Lower leg skin (tissue), 3 donors: ENCODE data around the gene KIT.

Experiments used
- CTCF ChIP-seq, 3 donors: fragments of 450-650 bp; IDR thresholded peaks; one replicate each; pipeline ENCODE4 v1.5.1; 2016; ENCODE audit warnings: antibody characterized with exemption in 3 of 3, mild to moderate bottlenecking in 3 of 3, moderate library complexity in 2 of 3
- POLR2A ChIP-seq, 2 donors: fragments of 450-650 bp; IDR thresholded peaks; one replicate each; pipeline ENCODE4 v1.6.1; 2016 to 2017; ENCODE audit warnings: antibody characterized with exemption in 2 of 2, mild to moderate bottlenecking in 1 of 2, moderate library complexity in 1 of 2

- no peak for TF ChIP-seq CTCF (IDR thresholded peaks at IDR 0.05)
- TF ChIP-seq POLR2A (IDR thresholded peaks at IDR 0.05): no peak
Measured at GRCh38 chr4:54675721-54676461, 18.1 kb downstream of the KIT start.
